Naive thymus-derived CD8-positive, alpha-beta T cell (primary cell): ENCODE measurements around the gene MTRR. TPM values are rescaled to one million over a fixed set of nuclear protein-coding genes. Genes with fewer than 3 reads are reported as not detected.

Experiments used
- ATAC-seq, 2 donors: fragments of 150-1000 bp; cut with Tn5 transposase in 1 of 2; sonication (Bioruptor Pico), chemical (Tn5 transposase) in 1 of 2; 1 replicate in 1 of 2; 2 replicates in 1 of 2; pipeline ENCODE4 v1.10.0; 2021; ENCODE audit warnings: mild to moderate bottlenecking in 2 of 2, moderate library complexity in 2 of 2
- POLR2A ChIA-PET: fragments of 350-600 bp; sonication (Branson Sonifier 250); formaldehyde crosslinking; loops from one replicate; lab custom pipeline; 2021; ENCODE audit warnings: antibody characterized with exemption; lab: Charles Lee
- DNase-seq, 10 donors: peaks; one replicate each; pipeline versions ENCODE4 v3.0.0 to v3.0.0-alpha.2; 2020 to 2022
- H3K27ac Mint-ChIP-seq, 10 donors: one replicate each; pipeline ENCODE4 v1.8.0; 2020 to 2022; ENCODE audit warnings: mild to moderate bottlenecking in 10 of 10, mixed read lengths in 10 of 10, moderate library complexity in 4 of 10, inconsistent platforms in 1 of 10
- H3K27me3 Mint-ChIP-seq, 5 donors: one replicate each; pipeline ENCODE4 v1.8.0; 2021 to 2022; ENCODE audit warnings: mixed read lengths in 5 of 5
- H3K36me3 Mint-ChIP-seq, 3 donors: one replicate each; pipeline ENCODE4 v1.8.0; 2020 to 2022; ENCODE audit warnings: mixed read lengths in 3 of 3, mild to moderate bottlenecking in 2 of 3, inconsistent platforms in 1 of 3
- H3K4me1 Mint-ChIP-seq, 4 donors: one replicate each; pipeline ENCODE4 v1.8.0; 2021 to 2022; ENCODE audit warnings: mixed read lengths in 4 of 4
- H3K4me3 Mint-ChIP-seq, 10 donors: one replicate each; pipeline ENCODE4 v1.8.0; 2020 to 2022; ENCODE audit warnings: mild to moderate bottlenecking in 10 of 10, mixed read lengths in 10 of 10, moderate library complexity in 6 of 10, inconsistent platforms in 1 of 10
- H3K9me3 Mint-ChIP-seq, 9 donors: one replicate each; pipeline ENCODE4 v1.8.0; 2020 to 2022; ENCODE audit warnings: mixed read lengths in 9 of 9, mild to moderate bottlenecking in 3 of 9, inconsistent platforms in 1 of 9, moderate library complexity in 1 of 9
- polyA plus RNA-seq, 3 donors: library from polyadenylated mRNA; unstranded; fragments of 300-500 nt; fragmentation: Illumina TruSeq; gene quantifications; one replicate each; pipeline ENCODE4 v1.2.3, GENCODE V29; 2021
- total RNA-seq, 8 experiments: library from RNA in 2 of 8; stranded (reverse) in 2 of 8; gene quantifications; one replicate each; pipeline ENCODE4 v1.2.3 and lab custom pipeline; 2021 to 2026

Gene MTRR
- total and polyA plus RNA-seq, 5 experiments from 2014 or later, result 26.1 to 63.9 (median 33.3) TPM

GRCh38 chr5:7848296-7848695 lies 20.7 kb upstream of the MTRR start:
- peaks cover 7 to 28% (median 22%) of the 10 kb centered on the region in 4 donors for H3K4me1 Mint-ChIP-seq
- no peak overlapping the region for H3K27ac Mint-ChIP-seq
- no peaks in the 10 kb centered on the region for H3K9me3 Mint-ChIP-seq
- no peak for ATAC-seq
- peaks cover 11 to 60% (median 41%) of the 10 kb centered on the region in 5 donors for H3K27me3 Mint-ChIP-seq
- H3K4me3 Mint-ChIP-seq, result peak overlapping the region in 1 of 10 donors; percentile 7
- POLR2A ChIA-PET, result no interaction called here
- DNase-seq, result no peak
- no peaks in the 10 kb centered on the region for H3K36me3 Mint-ChIP-seq

- H3K27ac Mint-ChIP-seq, result peak overlapping the region in 2 of 10 donors; percentile 22 to 41
- no peaks in the 10 kb centered on the region for H3K9me3 Mint-ChIP-seq
- peaks cover 7 to 28% (median 22%) of the 10 kb centered on the region in 4 donors for H3K4me1 Mint-ChIP-seq
- peak overlapping the region; percentile 74 to 87 (median 82) for H3K4me3 Mint-ChIP-seq
- DNase-seq (peak in 4 of 10 donors; percentile 13 to 20 (median 18)), ATAC-seq (peak; percentile 36 to 60)
- no peaks in the 10 kb centered on the region for H3K36me3 Mint-ChIP-seq
- POLR2A ChIA-PET, result no interaction called here
- H3K27me3 Mint-ChIP-seq, result peaks cover 10 to 45% (median 33%) of the 10 kb centered on the region in 5 donors
Measured at GRCh38 chr5:7849681-7850394, 19.1 kb upstream of the MTRR start.

GRCh38 chr5:7850395-7851239 lies 18.3 kb upstream of the MTRR start, which contains the start of gene CFAP90:
Gene CFAP90 (minus strand): TSS chr5:7851133. CDS start chr5:7851021, 112 bp downstream.
- Mint-ChIP-seq H3K9me3 (no peaks in the 10 kb centered on the region), H3K4me3 (peak within 1 kb of the TSS; percentile 78 to 91 (median 83)), H3K27ac (peak within 1 kb of the TSS in 6 of 10 donors; percentile 22 to 90 (median 64)), H3K27me3 (peaks cover 10 to 37% (median 31%) of the 10 kb centered on the region in 5 donors), H3K4me1 (peaks cover 7 to 28% (median 20%) of the 10 kb centered on the region in 4 donors), H3K36me3 (no peaks in the 10 kb centered on the region)
- POLR2A ChIA-PET, result interaction anchor here (1.4 kb wide), 1 partner anchor 16 kb away, joined by 3 read pairs; no protein-coding TSS in a partner anchor
- DNase-seq (peak in 5 of 10 donors; percentile 22 to 34 (median 29)), ATAC-seq (peak; percentile 49 to 61)

- Mint-ChIP-seq H3K36me3 (no peaks in the 10 kb centered on the region), H3K9me3 (no peaks in the 10 kb centered on the region), H3K27ac (peak overlapping the region in 4 of 10 donors; percentile 39 to 90 (median 72)), H3K4me3 (peak overlapping the region; percentile 78 to 91 (median 83)), H3K4me1 (peaks cover 7 to 28% (median 20%) of the 10 kb centered on the region in 4 donors), H3K27me3 (peaks cover 10 to 31% (median 31%) of the 10 kb centered on the region in 5 donors)
- ATAC-seq, result peak; percentile 8
- POLR2A ChIA-PET, result interaction anchor here (1.4 kb wide), 1 partner anchor 16 kb away, joined by 3 read pairs; no protein-coding TSS in a partner anchor
- DNase-seq, result no peak
Measured at GRCh38 chr5:7851240-7851592, 17.7 kb upstream of the MTRR start.

- ATAC-seq (peak in 1 of 2 donors; percentile 54), DNase-seq (peak in 1 of 10 donors; percentile 14)
- H3K27me3 Mint-ChIP-seq, result peaks cover 10 to 28% (median 26%) of the 10 kb centered on the region in 5 donors
- peak overlapping the region in 3 of 10 donors; percentile 21 to 90 (median 73) for H3K27ac Mint-ChIP-seq
- no peaks in the 10 kb centered on the region for H3K9me3 Mint-ChIP-seq
- H3K4me1 Mint-ChIP-seq, result peaks cover 7 to 28% (median 20%) of the 10 kb centered on the region in 4 donors
- POLR2A ChIA-PET, result interaction anchor here (1.4 kb wide), 1 partner anchor 15 kb away, joined by 3 read pairs; no protein-coding TSS in a partner anchor
- H3K36me3 Mint-ChIP-seq, result no peaks in the 10 kb centered on the region
- peak overlapping the region; percentile 78 to 91 (median 83) for H3K4me3 Mint-ChIP-seq
Measured at GRCh38 chr5:7851617-7852289, 17.2 kb upstream of the MTRR start.

- Mint-ChIP-seq H3K9me3 (no peaks in the 10 kb centered on the region), H3K4me1 (peaks cover 7 to 28% (median 20%) of the 10 kb centered on the region in 4 donors), H3K27ac (peak overlapping the region in 1 of 10 donors; percentile 73), H3K27me3 (peaks cover 10 to 25% (median 19%) of the 10 kb centered on the region in 5 donors), H3K36me3 (peaks cover 0 to under 1% (median 0%) of the 10 kb centered on the region in 3 donors), H3K4me3 (peak overlapping the region in 8 of 10 donors; percentile 34 to 91 (median 80))
- POLR2A ChIA-PET, result no interaction called here
- ATAC-seq (no peak), DNase-seq (no peak)
Measured at GRCh38 chr5:7852542-7852941, 16.4 kb upstream of the MTRR start.

GRCh38 chr5:7852988-7853387 lies 16.0 kb upstream of the MTRR start:
- Mint-ChIP-seq H3K27me3 (peaks cover 7 to 23% (median 18%) of the 10 kb centered on the region in 5 donors), H3K27ac (no peak overlapping the region), H3K4me1 (peaks cover 7 to 28% (median 20%) of the 10 kb centered on the region in 4 donors), H3K4me3 (peak overlapping the region in 1 of 10 donors; percentile 20), H3K36me3 (peaks cover 0 to 3% (median 3%) of the 10 kb centered on the region in 3 donors), H3K9me3 (no peaks in the 10 kb centered on the region)
- no peak for DNase-seq
- ATAC-seq, result no peak
- POLR2A ChIA-PET, result no interaction called here

- DNase-seq (no peak), ATAC-seq (no peak)
- Mint-ChIP-seq H3K4me1 (peaks cover 7 to 20% (median 15%) of the 10 kb centered on the region in 4 donors), H3K27ac (peak overlapping the region in 1 of 10 donors; percentile 13), H3K36me3 (peaks cover 4 to 28% (median 5%) of the 10 kb centered on the region in 3 donors), H3K9me3 (no peaks in the 10 kb centered on the region), H3K4me3 (no peak overlapping the region), H3K27me3 (peaks cover 0 to 8% (median 3%) of the 10 kb centered on the region in 5 donors)
- POLR2A ChIA-PET, result no interaction called here
Measured at GRCh38 chr5:7855611-7856010, 13.3 kb upstream of the MTRR start.

- Mint-ChIP-seq H3K27ac (no peak overlapping the region), H3K9me3 (no peaks in the 10 kb centered on the region), H3K4me3 (no peak overlapping the region), H3K4me1 (peaks cover 4 to 12% (median 7%) of the 10 kb centered on the region in 4 donors), H3K36me3 (peaks cover 5 to 39% (median 12%) of the 10 kb centered on the region in 3 donors), H3K27me3 (peaks cover 0 to 4% (median 0%) of the 10 kb centered on the region in 5 donors)
- peak in 2 of 10 donors; percentile 23 to 28 for DNase-seq
- POLR2A ChIA-PET, result interaction anchor here (1.6 kb wide), 1 partner anchor 12 kb away, joined by 4 read pairs; the partner anchor contains the start of genes FASTKD3 and MTRR
- no peak for ATAC-seq
Measured at GRCh38 chr5:7856855-7857254, 12.1 kb upstream of the MTRR start.

- H3K4me3 Mint-ChIP-seq, result no peak overlapping the region
- POLR2A ChIA-PET, result interaction anchor here (1.6 kb wide), 1 partner anchor 12 kb away, joined by 4 read pairs; the partner anchor contains the start of genes FASTKD3 and MTRR
- ATAC-seq (no peak), DNase-seq (no peak)
- H3K27ac Mint-ChIP-seq, result peak overlapping the region in 1 of 10 donors; percentile 63
- peaks cover 0 to 1% (median 0%) of the 10 kb centered on the region in 5 donors for H3K27me3 Mint-ChIP-seq
- H3K36me3 Mint-ChIP-seq, result peaks cover 5 to 42% (median 12%) of the 10 kb centered on the region in 3 donors
- no peaks in the 10 kb centered on the region for H3K9me3 Mint-ChIP-seq
- peaks cover 1 to 7% (median 2%) of the 10 kb centered on the region in 4 donors for H3K4me1 Mint-ChIP-seq
Measured at GRCh38 chr5:7857361-7857760, 11.6 kb upstream of the MTRR start.

GRCh38 chr5:7857926-7858632 lies 10.9 kb upstream of the MTRR start:
- Mint-ChIP-seq H3K9me3 (no peaks in the 10 kb centered on the region), H3K27ac (peak overlapping the region in 4 of 10 donors; percentile 13 to 56 (median 38)), H3K27me3 (peaks cover 0 to 1% (median 0%) of the 10 kb centered on the region in 5 donors), H3K36me3 (peaks cover 5 to 49% (median 16%) of the 10 kb centered on the region in 3 donors), H3K4me3 (no peak overlapping the region), H3K4me1 (peaks cover 0 to 3% (median under 1%) of the 10 kb centered on the region in 4 donors)
- POLR2A ChIA-PET, result interaction anchor here (1.6 kb wide), 1 partner anchor 11 kb away, joined by 4 read pairs; the partner anchor contains the start of genes FASTKD3 and MTRR
- no peak for ATAC-seq
- no peak for DNase-seq
